NCI-H2227 (cell line): ENCODE data around the gene KIZ.

ENCODE experiments used
- DNase-seq: peaks from one replicate; lab custom pipeline; 2025; ENCODE audit not compliant: unreplicated experiment; lab: John Stamatoyannopoulos, UW

The KIZ gene

GRCh38 chr20:21104466-21104761 lies 21.5 kb upstream of the KIZ start:
- DNase-seq, result no peak

DNA sequence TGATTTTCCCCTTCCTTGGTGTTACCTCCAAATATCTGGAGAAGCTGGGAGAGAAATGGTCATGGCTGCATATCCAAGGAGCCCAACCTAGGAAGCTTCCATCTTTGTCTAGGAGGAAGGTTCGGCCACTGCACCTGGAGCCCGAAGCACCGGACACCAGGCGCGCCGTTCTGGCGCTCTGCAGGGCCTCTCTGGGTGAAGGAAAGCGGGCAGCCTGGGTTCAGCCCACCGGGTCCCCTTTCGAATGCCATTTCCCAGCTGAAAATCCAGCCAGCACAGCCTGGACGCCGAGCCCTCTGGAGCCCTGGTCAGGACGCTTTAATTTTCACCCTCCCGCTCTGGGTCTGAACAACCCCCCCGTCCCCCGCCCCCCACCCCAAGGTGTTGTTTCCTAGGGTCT lies 21.0 kb upstream of the KIZ start:
- DNase-seq, result no peak

DNA sequence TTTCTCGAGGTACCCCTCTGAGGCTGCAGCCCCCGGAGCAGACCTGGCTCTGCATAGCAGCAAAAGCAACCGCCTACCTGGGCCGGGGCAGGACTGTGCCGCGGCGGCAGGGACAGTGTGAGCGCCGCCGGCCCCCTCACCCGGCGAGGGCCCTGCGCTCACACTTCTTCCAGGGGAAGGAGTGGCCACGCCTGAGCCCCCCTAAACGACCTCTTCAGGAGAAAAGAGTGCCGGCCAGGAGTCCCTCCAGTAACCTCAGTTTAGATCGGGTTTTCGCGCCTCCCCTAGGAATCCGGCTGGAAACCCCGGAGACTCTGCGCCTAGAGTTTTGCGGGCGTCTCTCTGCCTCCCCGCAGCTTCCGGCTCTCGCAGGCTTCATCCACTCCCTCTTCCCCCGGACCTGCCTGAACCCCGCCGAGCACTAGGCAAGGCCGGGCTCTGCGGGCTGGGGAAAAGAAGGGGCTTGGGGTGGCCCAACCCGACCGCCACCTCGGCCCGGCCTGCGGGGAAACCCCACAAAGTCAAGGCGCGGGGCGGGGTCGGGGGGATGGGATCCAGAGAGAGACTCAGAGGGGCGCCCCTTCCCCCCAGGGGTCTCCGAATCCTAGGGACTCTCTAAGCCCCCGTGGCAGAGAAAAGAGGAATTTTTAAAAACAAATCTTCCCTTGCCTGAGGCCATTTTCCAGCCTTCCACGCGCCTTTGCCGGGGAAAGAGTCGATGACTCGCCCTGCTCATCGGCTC lies 20.3 kb upstream of the KIZ start:
- no peak for DNase-seq

DNA sequence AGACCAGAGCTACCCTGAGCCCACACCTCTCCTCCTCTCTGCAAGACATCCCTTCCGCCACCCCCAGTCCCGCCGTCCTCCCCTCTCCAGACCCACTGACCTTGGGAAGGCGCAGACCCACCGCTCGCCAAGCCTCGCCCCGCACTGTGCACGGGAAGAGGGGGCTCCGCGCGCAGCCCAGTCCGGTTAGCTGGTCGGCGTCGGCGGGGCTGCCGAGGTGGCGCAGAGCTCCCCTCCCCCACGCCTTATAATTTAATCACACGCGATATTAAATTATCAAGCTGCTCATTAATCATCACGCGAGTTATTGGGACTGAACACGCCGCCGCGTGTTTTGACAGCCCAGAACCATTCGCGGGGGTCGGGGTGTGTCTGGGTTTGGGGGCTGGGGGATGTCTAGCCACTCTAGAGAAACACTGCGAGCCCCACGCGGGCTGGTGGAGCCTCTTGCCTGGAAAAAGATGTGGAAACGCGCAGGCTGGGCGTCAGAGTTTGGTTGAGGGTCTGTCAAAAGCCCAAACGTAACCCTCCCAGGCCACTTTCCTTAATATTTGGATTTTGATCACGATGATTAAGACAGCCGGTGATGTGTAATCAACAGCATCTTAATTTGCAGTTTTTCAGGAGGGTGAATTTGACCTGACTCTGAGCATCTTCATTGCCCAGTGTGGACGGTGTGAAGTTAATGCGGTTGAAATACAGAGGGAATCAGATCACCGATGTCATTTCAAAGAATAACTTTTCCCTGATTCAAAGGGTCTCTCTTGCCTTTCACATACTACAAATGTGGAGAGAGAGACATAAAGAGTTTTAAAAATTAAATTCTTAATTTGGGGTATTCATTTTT lies 19.5 kb upstream of the KIZ start, which contains the start of gene LINC00237:
Gene LINC00237 (minus strand): TSS at position 188 of the 847 bp plus-strand sequence.
- DNase-seq, result no peak

DNA sequence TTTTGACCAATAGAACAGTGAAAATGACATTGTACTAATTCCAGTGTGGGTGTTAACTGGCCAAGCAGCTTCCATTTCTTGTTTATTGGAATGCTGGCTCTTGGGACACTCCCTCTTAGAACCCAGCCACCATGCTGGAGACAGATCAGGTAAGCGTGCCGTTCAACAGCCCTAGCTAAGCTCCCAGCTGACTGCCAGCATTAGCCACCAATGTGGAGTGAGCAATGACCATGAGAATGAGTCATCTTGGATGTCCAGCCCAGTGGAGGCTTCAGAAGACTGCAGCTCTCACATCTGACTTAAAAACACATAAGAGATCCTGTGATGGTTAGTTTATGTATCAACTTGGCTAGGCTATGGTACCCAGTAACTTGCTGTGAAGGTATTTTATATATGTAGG lies 16.7 kb upstream of the KIZ start:
- DNase-seq, result no peak

DNA sequence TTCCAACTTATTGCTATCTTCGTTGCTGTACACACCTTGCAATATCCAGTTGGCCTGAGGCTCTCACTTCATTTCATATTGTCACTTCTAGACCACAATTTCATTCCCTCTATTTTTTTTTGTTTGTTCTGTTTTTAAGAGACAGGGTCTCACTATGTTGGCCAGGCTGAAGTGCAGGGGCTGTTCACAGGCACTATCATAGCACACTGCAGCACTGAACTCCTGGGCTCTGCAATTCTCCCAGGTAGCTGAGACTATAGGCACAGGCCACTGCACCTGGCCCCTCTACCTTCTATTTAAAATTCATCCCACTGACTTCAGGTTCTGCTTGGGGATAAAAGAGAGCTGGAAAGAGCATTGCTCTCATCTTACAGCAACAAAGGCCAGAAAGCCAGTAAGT lies 15.1 kb upstream of the KIZ start:
- DNase-seq, result no peak

DNA sequence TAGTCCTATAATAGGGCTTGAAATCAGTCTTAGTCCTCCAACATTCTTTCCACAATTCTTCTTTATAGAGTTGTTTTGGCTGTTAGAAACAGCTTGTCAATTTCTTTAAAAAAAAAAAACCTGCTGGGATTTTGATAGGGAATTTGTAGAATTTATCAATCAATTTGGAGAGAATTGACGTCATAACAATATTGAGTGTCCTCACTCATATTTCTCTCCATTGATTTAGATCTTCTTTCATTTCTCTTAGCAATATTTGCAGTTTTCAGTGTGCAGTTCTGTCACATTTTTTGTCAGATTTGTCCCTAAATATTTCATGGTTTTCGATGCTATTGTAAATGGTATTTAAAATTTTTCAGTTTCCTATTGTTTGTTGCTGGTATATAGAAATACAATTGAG lies 14.5 kb upstream of the KIZ start:
- DNase-seq, result no peak

- DNase-seq, result no peak
Measured at GRCh38 chr20:21113697-21114096, 12.2 kb upstream of the KIZ start.

GRCh38 chr20:21114584-21114983 lies 11.3 kb upstream of the KIZ start:
- DNase-seq, result no peak

GRCh38 chr20:21117521-21117920 lies 8.4 kb upstream of the KIZ start:
- DNase-seq, result no peak

- no peak for DNase-seq
Measured at GRCh38 chr20:21118138-21118537, 7.7 kb upstream of the KIZ start.

DNA sequence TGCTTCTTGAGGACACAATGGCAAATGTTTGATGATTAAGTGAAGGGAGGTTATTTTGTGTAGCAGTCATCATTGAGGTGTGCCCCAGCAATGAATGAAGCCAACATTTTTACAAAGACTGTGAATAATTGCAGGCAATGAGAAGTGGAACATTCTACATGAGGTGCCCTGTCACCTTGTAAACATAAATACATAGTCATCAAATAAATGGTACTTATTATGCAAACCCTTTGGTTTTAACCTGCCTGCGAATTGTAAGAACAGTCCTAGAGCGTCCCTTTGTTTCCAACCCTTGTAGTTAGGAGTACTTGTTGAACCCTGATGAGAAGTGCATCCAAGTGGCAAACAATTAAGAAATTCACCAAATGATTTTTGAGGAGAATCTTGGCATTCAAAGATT lies 7.1 kb upstream of the KIZ start:
- DNase-seq, result no peak

GRCh38 chr20:21124190-21124589 lies 1.7 kb upstream of the KIZ start:
- no peak for DNase-seq

DNA sequence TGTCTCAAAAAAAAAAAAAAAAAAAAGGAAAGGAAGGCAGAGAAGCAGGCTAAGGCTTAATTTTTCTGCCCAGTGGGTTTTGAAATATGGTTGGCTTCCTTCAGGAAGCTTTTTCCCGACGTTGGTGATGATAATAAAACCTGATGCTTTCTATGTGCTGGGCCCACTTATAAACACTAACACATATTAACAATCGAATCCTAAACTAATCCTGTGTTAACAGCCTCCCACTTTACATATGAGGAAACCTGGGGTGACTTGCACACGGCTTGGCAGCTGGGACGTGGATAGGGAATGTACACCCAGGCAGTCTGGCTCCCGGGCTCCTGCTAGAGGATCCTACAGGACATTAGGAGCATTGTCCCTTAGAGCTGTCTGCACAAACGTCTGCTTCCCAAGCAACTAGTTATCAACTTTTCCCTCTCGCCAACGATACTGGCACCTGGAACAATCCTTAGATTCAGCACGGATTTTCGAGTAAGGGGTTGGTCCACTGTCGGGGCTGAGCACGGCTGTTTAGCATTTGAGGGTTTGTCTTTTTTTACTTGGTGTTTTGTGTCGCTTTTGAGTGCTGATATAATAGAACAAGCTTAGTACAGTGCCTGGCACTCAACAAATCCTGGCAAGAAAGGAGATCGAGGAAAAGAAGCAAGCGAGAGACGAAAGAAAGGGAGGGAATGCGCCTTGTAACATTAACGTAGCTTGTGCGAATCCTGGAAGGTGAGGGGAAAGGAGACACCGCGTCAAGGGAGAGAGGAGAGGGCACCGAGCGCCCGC lies 622 bp upstream of the KIZ start:
- DNase-seq, result peak; percentile 59

GRCh38 chr20:21126581-21126870 lies 644 bp downstream of the KIZ start:
- no peak for DNase-seq

GRCh38 chr20:21127201-21127981 lies 1.5 kb downstream of the KIZ start:
- DNase-seq, result no peak

DNA sequence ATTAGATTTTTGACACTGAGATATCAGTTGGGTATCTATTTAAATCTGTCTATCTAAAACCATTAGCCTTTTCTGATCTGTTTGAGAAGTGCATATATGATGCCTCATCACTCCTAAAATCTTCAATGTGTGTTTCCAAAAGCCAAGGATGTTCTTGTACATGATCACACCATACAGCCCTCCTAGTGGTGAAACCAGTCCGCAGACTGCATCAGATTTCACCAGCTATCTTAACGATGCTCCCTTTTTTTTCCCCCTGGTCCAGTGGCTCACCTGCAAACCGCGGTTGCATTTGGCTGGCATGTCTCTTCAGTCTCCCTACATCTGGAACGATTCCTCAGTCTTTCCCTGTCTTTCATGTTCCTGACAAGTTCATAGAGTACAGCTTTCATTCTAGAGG lies 4.0 kb downstream of the KIZ start:
- no peak for DNase-seq

DNA sequence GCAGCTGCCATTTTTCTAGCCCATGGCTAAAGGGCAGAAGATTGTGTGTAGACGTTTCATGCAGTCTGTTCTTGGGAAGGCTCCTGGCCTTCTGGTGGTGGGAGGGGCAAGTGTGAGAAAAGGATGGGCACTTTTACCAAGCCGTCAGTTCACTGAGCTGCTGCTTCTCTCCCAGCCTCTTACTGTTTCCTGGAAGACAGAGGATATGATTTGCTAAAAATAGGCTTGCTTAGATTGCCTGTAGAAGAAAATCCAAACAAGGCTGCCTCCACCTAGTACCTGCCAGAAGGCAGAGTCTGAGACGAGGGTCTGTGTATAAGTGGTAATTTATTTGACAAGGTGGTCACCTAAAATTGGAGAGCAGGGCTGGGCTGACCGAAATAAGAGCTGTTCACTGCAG lies 7.5 kb downstream of the KIZ start:
- no peak for DNase-seq

DNA sequence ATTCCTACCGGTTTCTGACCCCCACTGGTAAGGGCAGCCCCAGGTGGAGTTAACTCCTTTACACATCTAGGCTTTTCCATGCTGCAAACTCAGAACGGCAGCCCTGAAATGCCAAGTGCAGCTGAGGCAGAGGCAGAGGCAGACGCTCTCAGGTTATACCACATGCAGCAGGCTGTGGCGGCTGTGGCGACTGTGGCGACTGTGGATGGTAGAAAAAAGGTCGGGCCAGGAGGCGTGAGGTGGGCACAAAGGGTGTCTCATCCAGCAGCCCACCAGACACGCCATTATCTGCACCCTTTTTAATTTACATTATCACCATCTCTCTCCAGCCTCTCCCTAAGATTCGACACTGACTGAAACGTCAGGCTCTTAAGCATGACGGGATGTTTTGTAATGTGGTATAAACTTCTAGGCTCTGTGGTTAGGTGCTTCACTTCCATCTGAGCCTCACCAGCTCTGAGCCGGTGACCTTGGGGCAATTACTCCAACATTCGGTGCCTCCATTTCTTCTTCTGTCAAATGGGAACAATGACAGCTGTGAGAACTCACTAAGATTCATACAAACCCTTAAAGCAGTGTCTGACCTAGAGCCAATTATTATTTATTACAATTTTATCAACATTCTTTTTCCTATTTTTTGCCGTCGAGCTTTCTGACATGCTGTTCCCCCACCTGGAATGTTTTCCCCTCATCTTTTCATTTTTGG lies 8.2 kb downstream of the KIZ start:
- DNase-seq, result no peak

DNA sequence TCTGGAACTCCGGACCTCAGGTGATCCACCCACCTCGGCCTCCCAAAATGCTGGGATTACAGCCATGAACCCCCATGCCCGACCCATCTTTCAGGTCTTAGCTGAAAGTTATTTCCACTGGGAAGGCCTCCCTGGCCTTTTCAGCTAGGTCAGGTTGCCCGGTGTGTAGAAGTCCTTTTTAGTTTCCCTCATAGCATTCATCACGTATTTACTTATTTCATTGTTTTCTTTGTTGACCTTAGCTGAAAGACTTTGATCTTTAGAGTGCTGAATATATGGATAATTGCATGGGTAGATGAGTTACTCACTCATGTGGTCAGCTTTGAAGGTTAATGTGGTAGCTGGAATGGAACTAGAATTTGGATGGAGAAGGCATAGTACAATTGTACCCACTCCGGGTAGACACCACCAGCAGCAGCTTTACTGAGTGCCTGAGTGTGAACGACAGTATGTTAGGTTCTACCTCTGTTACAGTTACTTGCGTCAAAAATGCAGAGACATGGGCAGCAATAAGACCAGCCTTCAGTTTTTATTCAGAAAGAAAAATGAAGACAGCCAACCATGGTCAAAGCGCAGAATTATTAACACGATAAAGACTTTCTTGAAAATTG lies 9.1 kb downstream of the KIZ start:
- no peak for DNase-seq
